ENCODE data around the gene PHACTR1.
"Not testable (repeated sequence)": the region's sequence is repeated elsewhere in the genome, so short reads cannot be mapped to it uniquely, and the experiment has no call there.

PHACTR1 gene

DNA sequence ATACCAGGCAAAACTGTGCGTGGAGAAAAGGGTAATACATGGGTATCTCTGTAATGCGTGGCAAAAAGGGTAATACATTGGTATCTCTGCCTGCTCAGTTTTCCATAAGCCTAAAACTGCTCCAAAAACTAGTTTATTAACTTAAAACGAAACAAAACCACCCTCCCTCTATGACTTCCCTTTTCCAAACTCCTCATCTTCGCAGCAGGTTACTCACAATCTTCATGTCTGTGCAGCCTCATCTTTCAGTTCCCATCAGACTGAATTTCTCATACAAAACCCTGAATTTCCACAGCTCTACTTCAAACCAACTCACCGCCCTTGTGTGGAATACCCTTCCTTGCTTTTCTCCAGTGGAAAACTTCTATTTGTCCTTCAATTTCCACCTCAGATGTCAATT, 199.4 kb downstream of the PHACTR1 start:
- no peak for DNase-seq

GRCh38 chr6:12916420-12917136, 200.0 kb downstream of the PHACTR1 start:
- no peak for DNase-seq

- DNase-seq: no peak
These were observed 204.9 kb downstream of the PHACTR1 start for GRCh38 chr6:12921467-12921866.

DNA sequence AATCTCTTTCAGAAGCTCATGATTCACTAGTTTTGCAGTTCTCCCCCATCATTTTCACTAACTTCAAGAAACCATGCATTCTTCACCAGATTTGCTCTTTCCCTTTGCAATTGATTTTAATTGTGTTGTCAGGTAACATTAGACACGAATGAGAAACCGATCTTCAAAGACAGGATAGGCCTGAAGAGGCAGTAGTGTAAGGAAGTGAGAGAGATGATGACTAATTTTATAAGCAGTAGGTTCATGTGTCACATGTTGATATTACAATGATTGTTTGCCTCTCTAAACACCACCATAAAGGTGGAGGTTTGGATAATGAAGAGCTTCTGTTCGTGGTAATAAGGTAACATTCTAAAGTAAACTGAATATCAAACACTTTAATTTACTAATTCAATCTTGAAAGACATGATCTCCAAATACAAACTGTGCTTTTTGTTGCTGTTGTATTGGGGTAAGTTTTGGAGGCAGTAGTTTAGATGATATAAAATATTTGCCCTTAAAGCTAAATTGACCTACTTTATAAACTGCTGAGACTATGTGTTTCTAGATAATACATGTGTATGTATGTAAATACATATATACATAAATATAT, 207.2 kb downstream of the PHACTR1 start:
- no peak for DNase-seq

GRCh38 chr6:12924911-12925310, 208.3 kb downstream of the PHACTR1 start:
- DNase-seq: no peak

GRCh38 chr6:12927746-12928145, 211.2 kb downstream of the PHACTR1 start:
- no peak for DNase-seq

- DNase-seq: no peak
These were observed 213.1 kb downstream of the PHACTR1 start for GRCh38 chr6:12929678-12930077.

DNA sequence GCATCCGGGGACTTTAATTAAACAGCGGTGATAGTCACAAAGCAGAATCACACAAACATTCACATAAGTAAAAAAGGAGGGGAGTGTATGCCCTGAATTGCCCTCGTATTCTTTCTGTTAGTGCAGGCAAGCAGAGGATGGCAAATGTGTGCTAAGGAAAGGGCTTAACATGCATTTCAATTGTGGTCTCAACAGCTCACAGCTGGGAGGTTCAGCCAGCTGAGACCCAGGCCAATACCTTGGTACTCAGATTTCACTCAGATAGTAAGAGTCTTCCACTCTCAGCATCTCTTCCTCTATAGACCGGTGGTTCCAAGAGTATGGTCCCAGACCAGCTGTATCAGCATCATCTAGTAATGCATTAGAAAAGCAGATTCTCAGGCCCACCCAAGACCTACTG, 215.1 kb downstream of the PHACTR1 start:
- DNase-seq: no peak

GRCh38 chr6:12935637-12936036, 219.1 kb downstream of the PHACTR1 start:
- no peak for DNase-seq

GRCh38 chr6:12937971-12938370, 221.4 kb downstream of the PHACTR1 start:
- DNase-seq: no peak

DNA sequence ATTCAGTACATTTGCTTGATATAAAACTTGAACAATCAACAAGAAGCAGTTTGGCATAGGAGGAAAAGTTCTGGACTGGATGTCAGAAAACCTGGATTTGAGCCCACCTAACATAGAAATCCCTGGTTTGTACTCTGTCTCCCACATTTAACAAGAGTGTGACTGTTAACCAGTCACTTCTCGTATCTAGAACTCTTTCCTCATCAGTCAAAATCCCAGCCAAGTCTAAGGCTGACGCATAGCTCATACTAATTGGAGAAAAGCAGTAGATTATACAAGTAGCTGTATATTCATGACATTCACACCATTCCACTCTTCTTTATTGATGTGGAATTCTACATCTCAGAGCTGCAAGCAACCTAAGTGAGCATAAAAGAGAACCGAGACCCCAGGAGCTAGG, 222.7 kb downstream of the PHACTR1 start:
- DNase-seq: no peak

- no peak for DNase-seq
These were observed 224.9 kb downstream of the PHACTR1 start for GRCh38 chr6:12941422-12941821.

DNA sequence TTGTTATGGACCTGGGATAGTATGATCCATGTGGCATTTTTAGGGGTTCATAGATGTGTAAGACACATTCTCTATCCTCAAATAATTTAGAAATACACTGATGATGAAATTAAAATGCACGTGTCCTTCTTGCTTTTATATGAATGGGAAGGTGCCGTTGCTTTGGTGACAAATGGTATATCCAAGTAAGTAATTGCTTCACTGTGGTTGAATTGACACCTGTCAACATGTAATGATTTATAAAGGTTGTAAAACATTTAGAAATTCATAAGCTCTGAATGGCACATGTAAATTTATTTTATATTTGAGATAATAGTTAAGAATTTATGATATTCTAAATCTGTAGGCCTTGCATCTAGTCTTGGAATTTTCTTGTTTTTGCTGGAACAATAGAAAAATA, 227.0 kb downstream of the PHACTR1 start:
- DNase-seq: no peak

DNA sequence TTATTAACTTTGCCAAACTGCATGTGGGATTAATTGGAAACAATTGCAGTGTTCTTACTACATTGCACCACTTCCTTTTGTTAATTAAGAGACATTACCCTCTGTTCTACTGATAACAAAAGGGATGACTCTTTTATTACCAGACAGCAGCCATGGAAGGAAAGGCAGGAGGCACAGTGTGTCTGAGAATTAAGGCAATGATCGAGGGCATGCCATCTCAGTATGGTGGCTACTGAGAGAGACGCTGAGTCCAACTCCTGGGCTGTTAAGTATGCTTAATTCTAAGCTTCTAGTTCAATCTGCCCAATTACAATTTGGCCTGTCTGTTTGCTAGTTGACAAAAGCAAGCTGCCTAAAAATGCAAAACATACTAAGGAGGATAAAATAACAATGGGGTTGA, 227.4 kb downstream of the PHACTR1 start:
- DNase-seq: no peak

DNA sequence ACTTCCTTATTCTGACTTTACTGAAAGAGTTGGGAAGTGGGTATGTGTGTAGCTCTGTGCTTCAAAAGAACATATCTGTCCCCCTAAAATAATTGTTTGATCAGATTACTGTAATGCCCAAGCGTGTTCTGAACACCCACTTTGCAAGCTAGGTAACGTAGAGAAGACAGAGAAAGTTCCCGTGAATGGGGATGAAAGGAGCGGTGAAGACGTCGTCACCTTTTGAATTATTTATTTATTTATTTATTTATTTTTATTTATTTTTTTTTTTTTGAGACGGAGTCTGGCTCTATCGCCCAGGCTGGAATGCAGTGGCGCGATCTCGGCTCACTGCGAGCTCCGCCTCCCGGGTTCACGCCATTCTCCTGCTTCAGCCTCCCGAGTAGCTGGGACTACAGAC, 228.0 kb downstream of the PHACTR1 start:
- not testable (repeated sequence) for DNase-seq

DNA sequence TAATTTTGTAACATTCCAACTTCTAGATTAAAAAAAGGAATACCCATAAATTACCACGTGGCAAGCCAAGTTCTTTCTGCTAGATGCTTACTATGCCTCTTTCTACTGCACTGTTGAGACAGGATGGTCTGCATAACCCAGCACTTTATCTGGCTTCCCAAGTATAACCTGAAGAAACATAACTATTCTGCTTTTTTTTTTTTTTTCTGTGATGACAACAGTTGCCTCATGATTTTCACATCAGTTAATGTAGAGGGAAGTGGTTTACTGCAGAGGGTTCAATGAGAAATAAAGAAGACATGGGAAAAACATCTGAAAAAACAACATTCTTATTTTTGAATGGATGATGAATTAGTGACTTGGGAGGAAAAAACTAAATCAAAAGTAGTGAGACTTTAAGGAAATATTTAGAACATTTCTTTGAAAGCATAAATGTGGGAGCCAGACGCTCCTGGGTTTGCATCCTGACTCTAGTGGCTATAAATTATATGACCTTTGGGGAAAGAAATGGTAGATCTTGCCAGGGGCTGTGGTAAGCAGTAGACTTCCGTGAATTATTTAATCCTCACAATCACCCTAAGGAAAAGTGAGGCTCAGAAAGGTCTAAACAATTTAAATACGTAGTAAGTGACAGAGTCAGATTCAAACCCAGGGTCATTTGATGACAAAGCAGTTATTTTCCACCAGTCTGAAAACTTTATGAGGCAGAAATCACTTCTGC, 230.7 kb downstream of the PHACTR1 start:
- DNase-seq: no peak

- DNase-seq: no peak
These were observed 231.4 kb downstream of the PHACTR1 start for GRCh38 chr6:12947967-12948366.

DNA sequence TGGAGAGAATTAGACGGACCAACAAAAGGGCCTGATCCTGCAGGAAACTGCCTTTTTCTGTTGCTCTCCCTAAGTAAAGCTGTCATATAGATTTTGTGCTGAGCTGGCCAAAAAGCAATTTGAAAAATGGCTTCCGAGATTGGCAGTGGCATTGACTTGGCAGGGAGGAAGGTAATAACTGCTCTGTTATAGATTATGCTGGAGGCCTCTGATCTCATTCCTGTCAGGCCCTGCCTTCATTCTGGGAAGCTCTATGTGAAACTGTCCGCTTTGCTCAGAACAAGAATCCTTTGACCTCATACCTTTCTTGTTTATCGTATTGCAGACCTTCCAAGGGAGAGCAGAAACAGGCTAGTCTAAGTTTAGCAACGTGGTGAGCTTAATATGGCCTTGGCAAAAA, 234.4 kb downstream of the PHACTR1 start:
- no peak for DNase-seq

DNA sequence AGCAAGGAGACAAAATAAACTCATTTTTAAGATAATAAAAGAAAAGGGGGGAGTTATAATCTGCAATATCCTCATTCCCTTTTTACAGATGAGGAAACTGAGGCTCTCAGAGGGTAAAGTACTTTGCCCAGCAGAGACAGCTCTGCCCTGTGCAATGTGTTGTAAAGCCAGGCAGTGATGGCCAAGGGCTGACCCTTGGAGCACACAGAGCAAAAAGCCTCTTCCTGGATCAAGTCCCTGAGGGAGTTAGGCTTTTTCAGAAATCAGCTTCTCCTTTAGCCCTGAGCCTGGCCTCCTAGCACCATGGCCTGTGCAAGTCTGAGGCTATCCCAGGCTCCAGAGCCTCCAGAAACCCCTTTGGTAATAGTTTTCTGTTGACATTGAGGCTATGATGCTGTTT, 234.8 kb downstream of the PHACTR1 start:
- DNase-seq: no peak

- DNase-seq: no peak
These were observed 235.8 kb downstream of the PHACTR1 start for GRCh38 chr6:12952318-12952717.

- no peak for DNase-seq
These were observed 239.4 kb downstream of the PHACTR1 start for GRCh38 chr6:12955956-12956355.

- DNase-seq: no peak
These were observed 240.4 kb downstream of the PHACTR1 start for GRCh38 chr6:12956991-12957320.

DNA sequence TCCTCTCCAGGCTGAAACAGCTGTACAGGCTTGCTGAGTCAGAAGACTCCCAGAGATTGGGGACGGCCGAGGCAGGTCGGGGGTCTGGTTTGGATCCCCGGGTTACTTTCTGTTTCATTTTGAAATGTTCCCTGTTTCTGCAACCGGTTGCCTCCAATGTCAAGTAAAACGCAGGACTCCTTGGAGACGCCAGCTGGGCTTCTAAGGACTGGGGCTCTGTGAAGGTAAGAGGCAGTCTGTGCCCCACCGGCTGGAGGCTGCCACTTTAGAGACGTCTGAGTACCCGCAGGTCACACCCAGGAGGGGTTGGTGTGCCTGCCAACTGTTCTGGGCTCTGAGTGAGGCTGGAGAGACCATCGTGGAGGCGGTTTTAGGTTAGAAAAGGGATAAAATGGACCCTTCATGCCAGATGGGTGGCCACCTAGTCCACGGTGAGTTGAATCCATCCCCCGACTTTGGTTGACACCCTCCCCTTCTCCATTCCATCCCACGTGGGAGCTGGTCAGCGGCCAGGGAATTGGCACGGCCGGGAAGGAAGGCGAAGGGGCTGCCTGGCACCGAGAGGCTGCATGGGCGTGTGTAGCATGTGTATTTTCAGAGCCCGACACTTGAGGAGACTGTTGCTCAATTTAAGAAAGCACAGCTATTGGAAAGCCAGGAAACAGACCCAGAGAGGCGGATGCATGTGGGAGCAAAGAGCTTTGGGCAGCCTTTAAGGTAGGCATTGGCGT, 240.9 kb downstream of the PHACTR1 start:
- DNase-seq: no peak

All from NCI-H187 treated with DMSO at 0.1 percent for 48 hours (cell line).